CD4-positive, alpha-beta memory T cell (primary cell): ENCODE results near the gene PPP1R3D. TPM values are rescaled to one million over a fixed set of nuclear protein-coding genes. Genes with fewer than 3 reads are reported as not detected.

Experiments used
- CTCF ChIA-PET: fragments of 350-600 bp; sonication (Branson Sonifier 250); formaldehyde crosslinking; loops from one replicate; lab custom pipeline; 2021; ENCODE audit warnings: inconsistent platforms; ENCODE audit not compliant: partially characterized antibody; lab: Charles Lee
- POLR2A ChIA-PET: fragments of 350-600 bp; sonication (Branson Sonifier 250); formaldehyde crosslinking; loops from one replicate; lab custom pipeline; 2021; ENCODE audit not compliant: partially characterized antibody; lab: Charles Lee
- DNase-seq, 5 donors: peaks; one replicate each; pipeline versions ENCODE4 v3.0.0 to v3.0.0-alpha.2; 2020 to 2022; ENCODE audit warnings: mixed read lengths in 1 of 5
- H3K27ac ChIP-seq: one replicate; pipeline ENCODE4 v1.7.0; 2013; ENCODE audit warnings: low read depth, low read length
- H3K27me3 ChIP-seq: 2 replicates; pipeline ENCODE4 v1.7.0; 2013; ENCODE audit warnings: mild to moderate bottlenecking, low read length, moderate library complexity; ENCODE audit not compliant: insufficient read depth
- H3K36me3 ChIP-seq: 2 replicates; pipeline ENCODE4 v1.7.0; 2013; ENCODE audit warnings: mild to moderate bottlenecking, low read length, moderate library complexity; ENCODE audit not compliant: insufficient read depth
- H3K4me1 ChIP-seq: 2 replicates; pipeline ENCODE4 v1.7.0; 2013; ENCODE audit warnings: mild to moderate bottlenecking, low read length, moderate library complexity; ENCODE audit not compliant: insufficient read depth
- H3K4me3 ChIP-seq, 2 donors: one replicate each; pipeline ENCODE4 v1.7.0; 2013; ENCODE audit warnings: low read length in 2 of 2, mild to moderate bottlenecking in 1 of 2
- H3K9me3 ChIP-seq, 2 donors: one replicate each; pipeline ENCODE4 v1.7.0; 2013; ENCODE audit warnings: low read length in 2 of 2, control low read depth in 1 of 2; ENCODE audit not compliant: control insufficient read depth in 1 of 2
- H3K27ac Mint-ChIP-seq, 7 donors: one replicate each; pipeline ENCODE4 v1.8.0; 2020 to 2021; ENCODE audit warnings: mixed read lengths in 7 of 7, mild to moderate bottlenecking in 6 of 7, inconsistent platforms in 3 of 7, moderate library complexity in 3 of 7
- H3K27me3 Mint-ChIP-seq, 2 donors: one replicate each; pipeline ENCODE4 v1.8.0; 2020 to 2021; ENCODE audit warnings: mixed read lengths in 2 of 2
- H3K36me3 Mint-ChIP-seq, 2 donors: one replicate each; pipeline ENCODE4 v1.8.0; 2020 to 2021; ENCODE audit warnings: mixed read lengths in 2 of 2, inconsistent platforms in 1 of 2, mild to moderate bottlenecking in 1 of 2
- H3K4me1 Mint-ChIP-seq, 4 donors: one replicate each; pipeline ENCODE4 v1.8.0; 2020 to 2021; ENCODE audit warnings: mixed read lengths in 4 of 4, mild to moderate bottlenecking in 1 of 4
- H3K4me3 Mint-ChIP-seq, 8 donors: one replicate each; pipeline ENCODE4 v1.8.0; 2020 to 2021; ENCODE audit warnings: mixed read lengths in 8 of 8, mild to moderate bottlenecking in 7 of 8, moderate library complexity in 6 of 8, inconsistent platforms in 3 of 8
- H3K9me3 Mint-ChIP-seq, 8 donors: one replicate each; pipeline ENCODE4 v1.8.0; 2020 to 2021; ENCODE audit warnings: mixed read lengths in 8 of 8, mild to moderate bottlenecking in 5 of 8, inconsistent platforms in 3 of 8, moderate library complexity in 1 of 8
- intact Hi-C: fragments of 100-400 bp; cut with micrococcal nuclease; formaldehyde crosslinking; loops from one replicate; pipeline ENCODE4 v1.15.1; 2023
- polyA plus RNA-seq, 2 donors: library from polyadenylated mRNA; unstranded; fragments of 300-500 nt; fragmentation: Illumina TruSeq; gene quantifications; one replicate each; pipeline ENCODE4 v1.2.3, GENCODE V29; 2021
- total RNA-seq, 2 experiments: library from RNA; stranded (reverse); gene quantifications; one replicate each; pipeline ENCODE4 v1.2.3, GENCODE V29; 2021

PPP1R3D gene
- total and polyA plus RNA-seq, 4 experiments from 2014 or later, result 2.2 to 15.0 (median 8.0) TPM

GRCh38 chr20:59931511-59932312 lies 8.4 kb downstream of the PPP1R3D start:
- intact Hi-C loops, result no loop called here

GRCh38 chr20:59925899-59926298 lies 14.2 kb downstream of the PPP1R3D start:
- intact Hi-C loops, result no loop called here
- no peaks in the 10 kb centered on the region for H3K36me3 ChIP-seq
- Mint-ChIP-seq H3K4me1 (no peaks in the 10 kb centered on the region), H3K27me3 (peaks cover 0 to 1% of the 10 kb centered on the region in 2 donors), H3K36me3 (no peaks in the 10 kb centered on the region), H3K9me3 (no peaks in the 10 kb centered on the region), H3K27ac (no peak overlapping the region), H3K4me3 (no peak overlapping the region)
- no peak for DNase-seq
- no peak overlapping the region for H3K27ac ChIP-seq
- CTCF ChIA-PET, result interaction anchor here (2.9 kb wide), 1 partner anchor 9 kb away, joined by 10 read pairs; the partner anchor contains the start of gene SYCP2
- no peaks in the 10 kb centered on the region for H3K9me3 ChIP-seq
- POLR2A ChIA-PET, result no interaction called here
- no peaks in the 10 kb centered on the region for H3K4me1 ChIP-seq
- no peaks in the 10 kb centered on the region for H3K27me3 ChIP-seq
- H3K4me3 ChIP-seq, result no peak overlapping the region

More at GRCh38 chr20:59931511-59932312, 8.4 kb downstream of the PPP1R3D start:
- ChIA-PET POLR2A (interaction anchor here (0.9 kb wide), 1 partner anchor 9 kb away, joined by 3 read pairs; no protein-coding TSS in a partner anchor), CTCF (interaction anchor here (8.4 kb wide), 1 partner anchor 16 kb away, joined by 120 read pairs; no protein-coding TSS in a partner anchor)
- H3K9me3 ChIP-seq, result no peaks in the 10 kb centered on the region
- peaks cover 0 to 3% of the 10 kb centered on the region in 2 donors for H3K36me3 Mint-ChIP-seq
- peaks cover 10% of the 10 kb centered on the region for H3K4me1 ChIP-seq
- no peaks in the 10 kb centered on the region for H3K36me3 ChIP-seq
- peak overlapping the region; percentile 42 to 83 (median 73) for H3K4me3 Mint-ChIP-seq
- H3K9me3 Mint-ChIP-seq, result no peaks in the 10 kb centered on the region
- peak overlapping the region in 5 of 7 donors; percentile 6 to 78 (median 15) for H3K27ac Mint-ChIP-seq
- no peak overlapping the region for H3K27ac ChIP-seq
- no peak for DNase-seq
- no peaks in the 10 kb centered on the region for H3K27me3 ChIP-seq
- no peaks in the 10 kb centered on the region for H3K27me3 Mint-ChIP-seq
- H3K4me1 Mint-ChIP-seq, result peaks cover 8 to 24% (median 16%) of the 10 kb centered on the region in 4 donors
- H3K4me3 ChIP-seq, result no peak overlapping the region

- Histone ChIP-seq H3K4me3 (no peak overlapping the region), H3K9me3 (no peaks in the 10 kb centered on the region), H3K27me3 (no peaks in the 10 kb centered on the region), H3K4me1 (no peaks in the 10 kb centered on the region), H3K27ac (no peak overlapping the region), H3K36me3 (no peaks in the 10 kb centered on the region)
- no peaks in the 10 kb centered on the region for H3K9me3 Mint-ChIP-seq
- H3K27ac Mint-ChIP-seq, result no peak overlapping the region
- ChIA-PET POLR2A (no interaction called here), CTCF (interaction anchor here (2.9 kb wide), 1 partner anchor 9 kb away, joined by 10 read pairs; the partner anchor contains the start of gene SYCP2)
- no peaks in the 10 kb centered on the region for H3K36me3 Mint-ChIP-seq
- intact Hi-C loops, result no loop called here
- no peaks in the 10 kb centered on the region for H3K4me1 Mint-ChIP-seq
- no peak for DNase-seq
- no peak overlapping the region for H3K4me3 Mint-ChIP-seq
- H3K27me3 Mint-ChIP-seq, result peaks cover 0 to 1% of the 10 kb centered on the region in 2 donors
Measured at GRCh38 chr20:59925359-59925758, 14.7 kb downstream of the PPP1R3D start.

GRCh38 chr20:59923514-59923913 lies 16.6 kb downstream of the PPP1R3D start:
- DNase-seq, result no peak
- intact Hi-C loops, result no loop called here
- H3K27ac ChIP-seq, result no peak overlapping the region
- H3K4me1 ChIP-seq, result no peaks in the 10 kb centered on the region
- POLR2A ChIA-PET, result no interaction called here
- no peak overlapping the region for H3K4me3 ChIP-seq
- CTCF ChIA-PET, result interaction anchor here (2.9 kb wide), 1 partner anchor 11 kb away, joined by 10 read pairs; the partner anchor contains the start of gene SYCP2
- no peaks in the 10 kb centered on the region for H3K9me3 ChIP-seq
- Mint-ChIP-seq H3K27me3 (peaks cover 0 to 1% of the 10 kb centered on the region in 2 donors), H3K27ac (no peak overlapping the region), H3K4me1 (no peaks in the 10 kb centered on the region), H3K4me3 (no peak overlapping the region), H3K9me3 (no peaks in the 10 kb centered on the region), H3K36me3 (no peaks in the 10 kb centered on the region)
- H3K27me3 ChIP-seq, result no peaks in the 10 kb centered on the region
- H3K36me3 ChIP-seq, result no peaks in the 10 kb centered on the region

- Mint-ChIP-seq H3K27me3 (peaks cover 0 to 1% of the 10 kb centered on the region in 2 donors), H3K36me3 (no peaks in the 10 kb centered on the region), H3K9me3 (no peaks in the 10 kb centered on the region), H3K27ac (no peak overlapping the region), H3K4me3 (no peak overlapping the region), H3K4me1 (no peaks in the 10 kb centered on the region)
- H3K36me3 ChIP-seq, result no peaks in the 10 kb centered on the region
- H3K4me1 ChIP-seq, result no peaks in the 10 kb centered on the region
- ChIA-PET POLR2A (interaction anchor here (1.2 kb wide), 1 partner anchor 19 kb away, joined by 4 read pairs; the partner anchor contains the start of genes FAM217B and PPP1R3D), CTCF (no interaction called here)
- intact Hi-C loops, result no loop called here
- no peaks in the 10 kb centered on the region for H3K9me3 ChIP-seq
- no peaks in the 10 kb centered on the region for H3K27me3 ChIP-seq
- no peak overlapping the region for H3K4me3 ChIP-seq
- no peak for DNase-seq
- no peak overlapping the region for H3K27ac ChIP-seq
Measured at GRCh38 chr20:59920944-59921343, 19.2 kb downstream of the PPP1R3D start.

- H3K27me3 ChIP-seq, result no peaks in the 10 kb centered on the region
- no peaks in the 10 kb centered on the region for H3K9me3 ChIP-seq
- intact Hi-C loops, result no loop called here
- no peak overlapping the region for H3K4me3 ChIP-seq
- Mint-ChIP-seq H3K4me1 (peaks cover 0 to 1% (median 0%) of the 10 kb centered on the region in 4 donors), H3K9me3 (no peaks in the 10 kb centered on the region), H3K27me3 (no peaks in the 10 kb centered on the region), H3K4me3 (no peak overlapping the region), H3K27ac (no peak overlapping the region), H3K36me3 (no peaks in the 10 kb centered on the region)
- H3K27ac ChIP-seq, result no peak overlapping the region
- H3K36me3 ChIP-seq, result no peaks in the 10 kb centered on the region
- DNase-seq, result no peak
- ChIA-PET POLR2A (no interaction called here), CTCF (no interaction called here)
- H3K4me1 ChIP-seq, result no peaks in the 10 kb centered on the region
Measured at GRCh38 chr20:59912609-59913008, 27.5 kb downstream of the PPP1R3D start.

GRCh38 chr20:59911041-59911440 lies 29.1 kb downstream of the PPP1R3D start:
- Histone ChIP-seq H3K27me3 (no peaks in the 10 kb centered on the region), H3K36me3 (no peaks in the 10 kb centered on the region), H3K4me1 (no peaks in the 10 kb centered on the region), H3K4me3 (no peak overlapping the region), H3K9me3 (no peaks in the 10 kb centered on the region), H3K27ac (no peak overlapping the region)
- Mint-ChIP-seq H3K4me3 (no peak overlapping the region), H3K27ac (no peak overlapping the region), H3K27me3 (peaks cover 0 to 1% of the 10 kb centered on the region in 2 donors), H3K36me3 (no peaks in the 10 kb centered on the region), H3K4me1 (peaks cover 0 to 1% (median 0%) of the 10 kb centered on the region in 4 donors), H3K9me3 (no peaks in the 10 kb centered on the region)
- intact Hi-C loops, result no loop called here
- ChIA-PET POLR2A (no interaction called here), CTCF (interaction anchor here (1.0 to 1.5 kb wide), 2 partner anchors 11 to 23 kb away, joined by 4 to 7 read pairs; partner anchors contain the start of gene SYCP2)
- DNase-seq, result no peak
